Neural cell (in vitro differentiated cells): ENCODE results near the gene PPY.

Source experiments
- EP300 ChIP-seq: fragments of 450-650 bp; conservative IDR thresholded peaks from 2 replicates; pipeline ENCODE4 v1.6.1; 2014; ENCODE audit warnings: antibody characterized with exemption, mild to moderate bottlenecking, moderate library complexity; ENCODE audit not compliant: poor library complexity, severe bottlenecking
- TF ChIP-seq, protein P1 (sequence below): fragments of 450-650 bp; IDR thresholded peaks from 2 replicates; pipeline ENCODE4 v1.5.1; 2014; ENCODE audit warnings: antibody characterized with exemption, mild to moderate bottlenecking, moderate library complexity; ENCODE audit not compliant: poor library complexity, severe bottlenecking

DNA sequence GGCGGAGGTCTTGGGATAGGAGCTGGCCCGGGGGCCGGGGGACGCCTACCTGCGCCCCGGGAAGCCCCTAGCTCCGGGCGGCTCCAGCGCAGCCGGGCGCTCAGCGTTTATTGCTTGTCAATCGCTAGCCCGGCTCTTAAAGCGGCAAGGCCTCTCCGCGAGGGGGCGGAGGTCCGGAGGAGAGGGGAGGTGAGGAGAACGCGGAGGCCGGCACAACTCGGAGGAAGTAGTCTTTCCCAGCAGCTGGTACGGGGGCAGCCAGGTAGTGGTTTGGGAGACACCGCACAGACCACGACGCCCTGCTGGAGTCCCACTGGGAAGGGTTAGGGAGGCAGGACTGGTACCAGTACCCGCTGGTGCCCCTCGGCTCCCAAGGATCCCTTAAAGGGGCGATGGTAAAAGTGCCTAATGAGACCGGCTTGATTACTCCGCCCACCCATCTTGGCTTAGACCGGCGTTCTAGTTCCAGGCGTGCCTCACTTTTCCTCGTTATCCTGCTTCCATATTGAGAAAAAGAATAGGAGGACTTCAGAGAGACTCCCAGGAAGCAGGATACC, 34.8 kb downstream of the PPY start, which contains the start of gene MPP2:
- TF ChIP-seq, protein P1, sequence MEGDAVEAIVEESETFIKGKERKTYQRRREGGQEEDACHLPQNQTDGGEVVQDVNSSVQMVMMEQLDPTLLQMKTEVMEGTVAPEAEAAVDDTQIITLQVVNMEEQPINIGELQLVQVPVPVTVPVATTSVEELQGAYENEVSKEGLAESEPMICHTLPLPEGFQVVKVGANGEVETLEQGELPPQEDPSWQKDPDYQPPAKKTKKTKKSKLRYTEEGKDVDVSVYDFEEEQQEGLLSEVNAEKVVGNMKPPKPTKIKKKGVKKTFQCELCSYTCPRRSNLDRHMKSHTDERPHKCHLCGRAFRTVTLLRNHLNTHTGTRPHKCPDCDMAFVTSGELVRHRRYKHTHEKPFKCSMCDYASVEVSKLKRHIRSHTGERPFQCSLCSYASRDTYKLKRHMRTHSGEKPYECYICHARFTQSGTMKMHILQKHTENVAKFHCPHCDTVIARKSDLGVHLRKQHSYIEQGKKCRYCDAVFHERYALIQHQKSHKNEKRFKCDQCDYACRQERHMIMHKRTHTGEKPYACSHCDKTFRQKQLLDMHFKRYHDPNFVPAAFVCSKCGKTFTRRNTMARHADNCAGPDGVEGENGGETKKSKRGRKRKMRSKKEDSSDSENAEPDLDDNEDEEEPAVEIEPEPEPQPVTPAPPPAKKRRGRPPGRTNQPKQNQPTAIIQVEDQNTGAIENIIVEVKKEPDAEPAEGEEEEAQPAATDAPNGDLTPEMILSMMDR = peak; percentile 43
- TF ChIP-seq EP300 = peak; percentile 17
